ENCODE results near the gene BACH1.
A peak's percentile ranks its signal among the peaks of the same experiment; 100 is the strongest.

Gene BACH1

GRCh38 chr21:29340228-29340627 is 41.5 kb downstream of the BACH1 start:
- H3K4me3 ChIP-seq (replicated peaks; ENCODE audit: low read depth, low read length) = no peak overlapping the region
- DNase-seq (ENCODE audit: extremely low read depth, low read depth) = no peak
- TF ChIP-seq CTCF (IDR thresholded peaks at IDR 0.05; ENCODE audit: low read depth, low read length, missing control alignments) = no peak

GRCh38 chr21:29342363-29342957 is 43.7 kb downstream of the BACH1 start:
- H3K4me3 ChIP-seq (replicated peaks; ENCODE audit: low read depth, low read length) = no peak overlapping the region
- no peak for TF ChIP-seq CTCF (IDR thresholded peaks at IDR 0.05; ENCODE audit: low read depth, low read length, missing control alignments)
- peak; percentile 72 for DNase-seq (ENCODE audit: extremely low read depth, low read depth)

- no peak overlapping the region for H3K4me3 ChIP-seq (replicated peaks; ENCODE audit: low read depth, low read length)
- no peak for DNase-seq (ENCODE audit: extremely low read depth, low read depth)
- TF ChIP-seq CTCF (IDR thresholded peaks at IDR 0.05; ENCODE audit: low read depth, low read length, missing control alignments) = no peak
Observed at GRCh38 chr21:29343519-29343918, 44.8 kb downstream of the BACH1 start.

- H3K4me3 ChIP-seq (replicated peaks; ENCODE audit: low read depth, low read length) = no peak overlapping the region
- no peak for TF ChIP-seq CTCF (IDR thresholded peaks at IDR 0.05; ENCODE audit: low read depth, low read length, missing control alignments)
- DNase-seq (ENCODE audit: extremely low read depth, low read depth) = no peak
Observed at GRCh38 chr21:29346281-29346680, 47.6 kb downstream of the BACH1 start.

- no peak overlapping the region for H3K4me3 ChIP-seq (replicated peaks; ENCODE audit: low read depth, low read length)
- no peak for TF ChIP-seq CTCF (IDR thresholded peaks at IDR 0.05; ENCODE audit: low read depth, low read length, missing control alignments)
Observed at GRCh38 chr21:29346771-29347170, 48.0 kb downstream of the BACH1 start.

GRCh38 chr21:29347274-29347681 is 48.6 kb downstream of the BACH1 start:
- no peak for DNase-seq (ENCODE audit: extremely low read depth, low read depth)

More at GRCh38 chr21:29346771-29347170, 48.0 kb downstream of the BACH1 start:
- DNase-seq (ENCODE audit: extremely low read depth, low read depth) = no peak

More at GRCh38 chr21:29347274-29347681, 48.6 kb downstream of the BACH1 start:
- no peak overlapping the region for H3K4me3 ChIP-seq (replicated peaks; ENCODE audit: low read depth, low read length)
- TF ChIP-seq CTCF (IDR thresholded peaks at IDR 0.05; ENCODE audit: low read depth, low read length, missing control alignments) = no peak
